Peyer's patch (tissue), 4 donors: ENCODE measurements around the gene SLC25A19. TPM values are rescaled to one million over a fixed set of nuclear protein-coding genes. Genes with fewer than 3 reads are reported as not detected.

Experiments
- DNase-seq, 3 donors: peaks; one replicate each; pipeline ENCODE4 v3.0.0-alpha.2; 2017 to 2019
- H3K27ac ChIP-seq, 4 donors: fragments of 200-600 bp; sonication (generic); one replicate each; pipeline ENCODE4 v1.5.1; 2016 to 2019
- H3K27me3 ChIP-seq, 2 donors: fragments of 200-600 bp; sonication (generic); one replicate each; pipeline ENCODE4 v1.5.1; 2019
- H3K36me3 ChIP-seq, 3 donors: fragments of 200-600 bp; sonication (generic); one replicate each; pipeline ENCODE4 v1.5.1; 2016 to 2019
- H3K4me1 ChIP-seq, 4 donors: fragments of 200-600 bp; sonication (generic); one replicate each; pipeline ENCODE4 v1.5.1; 2016 to 2019
- H3K4me3 ChIP-seq, 4 donors: fragments of 200-600 bp; sonication (generic); 1 replicate in 3 of 4; 2 replicates in 1 of 4; pipeline ENCODE4 v1.5.1; 2016 to 2019; ENCODE audit warnings: mild to moderate bottlenecking in 1 of 4
- H3K9me3 ChIP-seq, 4 donors: fragments of 200-600 bp; sonication (generic); one replicate each; pipeline ENCODE4 v1.5.1; 2016 to 2019; ENCODE audit warnings: mild to moderate bottlenecking in 1 of 4
- CTCF ChIP-seq, 6 experiments: fragments of 450-650 bp in 4 of 6; fragments of 200-600 bp in 2 of 6; sonication (generic) in 1 of 6; IDR thresholded peaks; one replicate each; pipeline ENCODE4 v1.5.1; 2017 to 2019; ENCODE audit warnings: antibody characterized with exemption in 6 of 6, mild to moderate bottlenecking in 3 of 6, moderate library complexity in 1 of 6
- POLR2A ChIP-seq, 2 donors: fragments of 450-650 bp; IDR thresholded peaks; one replicate each; pipeline ENCODE4 v1.5.1; 2017; ENCODE audit warnings: antibody characterized with exemption in 2 of 2, mild to moderate bottlenecking in 2 of 2, moderate library complexity in 2 of 2
- total RNA-seq, 4 donors: library from RNA; depleted of rRNA; stranded (reverse); fragments of >200 nt; gene quantifications; one replicate each; pipeline ENCODE4 v1.1.0, GENCODE V29; 2016

Gene SLC25A19
- total RNA-seq, 4 donors from 2014 or later = 8.2 to 24.8 (median 17.0) TPM

- TF ChIP-seq CTCF (IDR thresholded peaks at IDR 0.05) = no peak
- TF ChIP-seq POLR2A (IDR thresholded peaks at IDR 0.05) = no peak
- Histone ChIP-seq H3K9me3 (no peaks in the 10 kb centered on the region), H3K27ac (no peak overlapping the region), H3K4me3 (no peak overlapping the region), H3K36me3 (peaks cover 0 to 16% (median 0%) of the 10 kb centered on the region in 3 donors), H3K4me1 (peaks cover 0 to 4% (median 0%) of the 10 kb centered on the region in 4 donors), H3K27me3 (no peaks in the 10 kb centered on the region)
- no peak for DNase-seq
Measured at GRCh38 chr17:75277664-75278071, 11.6 kb downstream of the SLC25A19 start.

DNA sequence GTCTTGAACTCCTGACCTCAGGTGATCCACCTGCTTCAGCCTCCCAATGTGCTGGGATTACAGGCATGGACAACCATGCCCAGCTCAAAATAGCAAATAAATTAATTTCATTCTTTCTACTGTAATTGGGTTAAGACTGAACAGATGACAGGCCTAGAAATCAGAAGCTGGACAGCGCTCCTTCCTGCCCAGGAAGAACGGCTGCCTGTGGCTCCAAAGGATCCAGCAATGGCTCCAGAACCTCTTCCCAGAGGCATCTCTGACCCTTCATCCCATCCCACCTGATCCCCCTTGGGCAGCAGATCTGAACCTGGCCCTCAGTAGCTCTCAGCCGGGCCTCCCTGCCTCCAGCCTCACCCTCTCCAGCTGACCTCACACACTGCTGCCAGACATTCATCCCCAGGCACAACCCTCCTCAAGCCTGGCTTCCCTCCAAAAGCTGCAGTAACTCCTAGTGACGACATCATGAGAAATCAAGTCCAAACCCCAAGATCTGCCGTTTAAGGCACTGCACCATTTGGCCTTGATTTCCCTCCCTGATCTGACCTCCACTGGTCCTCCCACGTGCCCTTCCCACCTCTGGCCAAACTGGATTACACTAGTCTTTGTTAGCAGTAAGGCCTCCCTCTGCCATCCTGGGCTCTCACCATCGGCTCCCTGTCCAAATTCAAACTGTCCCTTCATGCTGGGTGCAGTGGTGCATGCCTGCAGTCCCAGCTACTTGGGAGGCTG lies 15.1 kb downstream of the SLC25A19 start:
- Histone ChIP-seq H3K4me1 (peaks cover 0 to 21% (median 9%) of the 10 kb centered on the region in 4 donors), H3K9me3 (no peaks in the 10 kb centered on the region), H3K4me3 (no peak overlapping the region), H3K36me3 (no peaks in the 10 kb centered on the region), H3K27ac (no peak overlapping the region), H3K27me3 (no peaks in the 10 kb centered on the region)
- no peak for DNase-seq
- no peak for TF ChIP-seq POLR2A (IDR thresholded peaks at IDR 0.05)
- no peak for TF ChIP-seq CTCF (IDR thresholded peaks at IDR 0.05)

GRCh38 chr17:75272848-75273184 lies 16.4 kb downstream of the SLC25A19 start:
- H3K27me3 ChIP-seq = no peaks in the 10 kb centered on the region
- H3K4me3 ChIP-seq = no peak overlapping the region
- H3K36me3 ChIP-seq = no peaks in the 10 kb centered on the region
- TF ChIP-seq CTCF (IDR thresholded peaks at IDR 0.05) = no peak
- no peak for TF ChIP-seq POLR2A (IDR thresholded peaks at IDR 0.05)
- peak overlapping the region in 1 of 4 donors; percentile 98 for H3K27ac ChIP-seq
- H3K4me1 ChIP-seq = peaks cover 0 to 21% (median 9%) of the 10 kb centered on the region in 4 donors
- DNase-seq = no peak
- no peaks in the 10 kb centered on the region for H3K9me3 ChIP-seq

DNA sequence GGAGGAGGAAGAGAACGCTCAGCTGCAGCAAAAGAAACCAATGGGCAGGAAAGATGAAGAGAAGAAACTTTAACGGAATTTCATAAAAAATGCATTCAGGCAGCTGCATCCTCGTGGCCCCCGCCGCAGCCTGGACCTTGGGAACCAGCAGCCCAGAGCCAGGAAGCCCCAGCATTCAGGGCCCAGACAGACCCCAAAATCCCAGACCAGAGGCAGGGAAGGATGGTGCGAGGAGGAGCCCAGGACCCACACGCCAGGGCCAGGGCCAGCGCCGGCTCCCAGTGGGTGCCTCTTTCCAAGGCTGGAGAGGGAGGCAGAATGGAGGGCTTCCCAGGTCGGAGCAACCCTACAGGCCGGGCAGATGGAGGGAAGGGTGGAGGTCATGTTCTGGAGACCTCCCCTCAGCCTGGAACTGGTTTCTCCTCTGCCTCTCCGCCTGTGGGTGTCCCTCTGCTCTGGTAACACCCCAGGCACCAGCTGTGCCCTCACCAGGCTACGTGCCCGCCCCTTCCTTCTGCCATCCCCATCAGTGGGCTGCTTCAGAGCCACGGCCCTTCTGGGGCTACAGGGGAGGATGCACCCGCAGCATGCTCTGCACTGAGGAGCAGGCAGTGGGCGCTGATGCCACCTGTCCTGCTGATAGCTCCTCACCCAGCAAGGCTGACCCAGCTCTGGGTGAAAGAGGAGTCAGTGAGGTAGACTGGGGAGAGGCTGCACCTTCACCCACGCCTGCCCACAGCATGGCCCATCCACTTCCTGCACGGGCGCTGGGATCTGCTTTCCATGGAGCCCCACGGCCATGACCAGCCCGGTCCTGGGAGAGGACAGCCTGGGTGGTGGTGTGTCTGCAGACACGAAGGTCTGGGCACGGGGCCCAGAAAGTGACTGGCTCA lies 17.0 kb downstream of the SLC25A19 start:
- Histone ChIP-seq H3K4me3 (peak overlapping the region; percentile 84 to 98 (median 94)), H3K27ac (peak overlapping the region in 3 of 4 donors; percentile 95 to 99 (median 98)), H3K36me3 (no peaks in the 10 kb centered on the region), H3K9me3 (no peaks in the 10 kb centered on the region), H3K27me3 (no peaks in the 10 kb centered on the region), H3K4me1 (peaks cover 0 to 27% (median 9%) of the 10 kb centered on the region in 4 donors)
- peak in 1 of 3 donors; percentile 49 for DNase-seq
- no peak for TF ChIP-seq POLR2A (IDR thresholded peaks at IDR 0.05)
- no peak for TF ChIP-seq CTCF (IDR thresholded peaks at IDR 0.05)

GRCh38 chr17:75271233-75271954 lies 17.8 kb downstream of the SLC25A19 start:
- peak; percentile 84 to 92 (median 91) for DNase-seq
- Histone ChIP-seq H3K9me3 (no peaks in the 10 kb centered on the region), H3K4me1 (peaks cover 0 to 27% (median 9%) of the 10 kb centered on the region in 4 donors), H3K27me3 (no peaks in the 10 kb centered on the region), H3K27ac (peak overlapping the region; percentile 88 to 99 (median 96)), H3K4me3 (peak overlapping the region; percentile 84 to 98 (median 94)), H3K36me3 (peaks cover 0 to 8% (median 0%) of the 10 kb centered on the region in 3 donors)
- TF ChIP-seq POLR2A (IDR thresholded peaks at IDR 0.05) = peak in 1 of 2 donors; percentile 41
- TF ChIP-seq CTCF (IDR thresholded peaks at IDR 0.05) = peak; percentile 76 to 99 (median 98)
